ENCODE data around the gene AURKA. TPM values are rescaled to one million over a fixed set of nuclear protein-coding genes. Genes with fewer than 3 reads are reported as not detected.

The AURKA gene
- total RNA-seq, 2 experiments from 2014 or later = 97.5 to 100 TPM

DNA sequence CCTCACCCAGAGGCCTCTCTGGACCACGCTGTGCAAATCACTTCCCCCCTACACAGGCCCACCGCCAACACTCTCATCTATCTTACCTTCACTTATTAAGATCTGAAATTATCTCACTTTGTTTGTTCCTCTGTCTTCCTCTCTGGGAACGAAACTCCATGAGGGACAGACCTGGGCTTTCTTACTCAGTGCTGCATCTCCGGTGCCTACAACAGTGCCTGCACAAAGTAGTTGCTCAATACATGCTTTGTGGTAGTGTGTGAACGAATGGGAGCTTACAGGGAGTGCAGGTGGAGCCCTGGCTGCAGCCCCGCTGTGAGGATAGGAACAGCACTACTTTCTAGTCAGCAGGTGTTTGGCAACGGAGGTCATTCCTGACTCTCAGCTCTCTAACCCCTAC is 25.4 kb upstream of the AURKA start:
- H3K27me3 Mint-ChIP-seq = no peaks in the 10 kb centered on the region
- H3K36me3 Mint-ChIP-seq (ENCODE audit: low read depth) = peaks cover 37% of the 10 kb centered on the region
- intact Hi-C loops (cut with micrococcal nuclease) = no loop called here
- no peak overlapping the region for H3K4me3 Mint-ChIP-seq
- H3K27ac Mint-ChIP-seq = peak overlapping the region; percentile 96
- no peak for ATAC-seq
- TF ChIP-seq, protein P1, sequence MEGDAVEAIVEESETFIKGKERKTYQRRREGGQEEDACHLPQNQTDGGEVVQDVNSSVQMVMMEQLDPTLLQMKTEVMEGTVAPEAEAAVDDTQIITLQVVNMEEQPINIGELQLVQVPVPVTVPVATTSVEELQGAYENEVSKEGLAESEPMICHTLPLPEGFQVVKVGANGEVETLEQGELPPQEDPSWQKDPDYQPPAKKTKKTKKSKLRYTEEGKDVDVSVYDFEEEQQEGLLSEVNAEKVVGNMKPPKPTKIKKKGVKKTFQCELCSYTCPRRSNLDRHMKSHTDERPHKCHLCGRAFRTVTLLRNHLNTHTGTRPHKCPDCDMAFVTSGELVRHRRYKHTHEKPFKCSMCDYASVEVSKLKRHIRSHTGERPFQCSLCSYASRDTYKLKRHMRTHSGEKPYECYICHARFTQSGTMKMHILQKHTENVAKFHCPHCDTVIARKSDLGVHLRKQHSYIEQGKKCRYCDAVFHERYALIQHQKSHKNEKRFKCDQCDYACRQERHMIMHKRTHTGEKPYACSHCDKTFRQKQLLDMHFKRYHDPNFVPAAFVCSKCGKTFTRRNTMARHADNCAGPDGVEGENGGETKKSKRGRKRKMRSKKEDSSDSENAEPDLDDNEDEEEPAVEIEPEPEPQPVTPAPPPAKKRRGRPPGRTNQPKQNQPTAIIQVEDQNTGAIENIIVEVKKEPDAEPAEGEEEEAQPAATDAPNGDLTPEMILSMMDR (IDR thresholded peaks at IDR 0.05) = no peak
- ChIA-PET POLR2A (interaction anchor here (1.1 to 3.9 kb wide), 8 partner anchors 9 to 60 kb away, joined by 3 to 27 read pairs (median 5); partner anchors contain the start of genes AURKA and CSTF1), CTCF (interaction anchor here (1.1 to 5.6 kb wide), 5 partner anchors 13 to 22 kb away, joined by 3 to 35 read pairs (median 4); no protein-coding TSS in a partner anchor)
- no peak for DNase-seq
- H3K9me3 Mint-ChIP-seq = peaks cover 5% of the 10 kb centered on the region
- peaks cover 82% of the 10 kb centered on the region for H3K4me1 Mint-ChIP-seq (ENCODE audit: low read depth)

DNA sequence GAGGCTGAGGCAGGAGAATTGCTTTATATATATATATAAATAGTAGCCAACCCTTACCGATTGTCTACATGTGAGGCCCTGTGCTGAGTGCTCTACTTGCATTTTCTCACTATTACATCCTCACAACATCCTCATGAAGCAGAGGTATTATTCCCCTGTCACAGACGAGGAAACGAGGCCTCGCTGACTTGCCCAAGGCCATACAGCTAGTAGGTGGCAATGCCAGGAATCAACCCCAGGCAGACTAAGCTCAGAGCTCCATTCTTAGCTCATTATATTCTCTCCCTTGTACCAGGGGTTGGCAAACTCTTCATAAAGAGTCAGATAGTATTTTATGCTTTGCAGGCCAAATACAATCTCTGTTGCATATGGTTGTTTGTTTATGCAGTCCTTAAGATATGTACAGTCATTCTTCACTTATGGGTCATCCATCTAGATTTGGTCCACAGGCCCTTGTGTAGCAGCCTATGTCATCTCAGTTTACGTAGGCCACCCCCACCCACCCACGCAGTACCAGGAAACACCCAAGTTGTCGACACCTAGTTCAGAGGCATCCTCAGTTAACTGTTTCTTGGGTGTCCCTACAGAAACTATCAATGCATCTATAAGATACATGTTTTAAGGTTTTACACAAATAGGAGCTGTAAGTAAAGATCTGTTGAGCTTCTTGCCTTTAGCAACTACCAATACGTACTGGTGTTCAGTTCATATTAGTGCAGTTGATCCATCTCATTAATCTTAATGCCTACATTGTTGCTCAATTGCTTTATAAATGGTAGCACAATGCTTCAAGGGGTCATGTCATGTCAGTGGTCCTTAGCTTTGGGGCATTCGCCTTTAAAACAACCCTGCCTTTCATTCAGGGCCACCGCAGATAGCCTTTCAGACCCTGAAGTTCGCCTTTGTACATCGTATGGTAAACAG is 23.1 kb upstream of the AURKA start:
- ChIA-PET POLR2A (interaction anchor here (0.6 to 1.9 kb wide), 9 partner anchors 10 to 55 kb away, joined by 3 to 6 read pairs (median 3); partner anchors contain the start of genes AURKA and CSTF1), CTCF (interaction anchor here (0.7 to 5.6 kb wide), 4 partner anchors 9 to 48 kb away, joined by 4 to 35 read pairs (median 4); no protein-coding TSS in a partner anchor)
- peaks cover 43% of the 10 kb centered on the region for H3K36me3 Mint-ChIP-seq (ENCODE audit: low read depth)
- ATAC-seq (peak; percentile 73), DNase-seq (peak; percentile 93)
- peaks cover 74% of the 10 kb centered on the region for H3K4me1 Mint-ChIP-seq (ENCODE audit: low read depth)
- H3K9me3 Mint-ChIP-seq = peaks cover 8% of the 10 kb centered on the region
- H3K4me3 Mint-ChIP-seq = peak overlapping the region; percentile 34
- intact Hi-C loops (cut with micrococcal nuclease) = loop anchor here (5.0 kb wide), 1 partner anchor 52 kb away; the partner anchor contains the start of gene RTF2
- TF ChIP-seq, protein P1 (IDR thresholded peaks at IDR 0.05) = no peak
- H3K27ac Mint-ChIP-seq = peak overlapping the region; percentile 95
- H3K27me3 Mint-ChIP-seq = no peaks in the 10 kb centered on the region

DNA sequence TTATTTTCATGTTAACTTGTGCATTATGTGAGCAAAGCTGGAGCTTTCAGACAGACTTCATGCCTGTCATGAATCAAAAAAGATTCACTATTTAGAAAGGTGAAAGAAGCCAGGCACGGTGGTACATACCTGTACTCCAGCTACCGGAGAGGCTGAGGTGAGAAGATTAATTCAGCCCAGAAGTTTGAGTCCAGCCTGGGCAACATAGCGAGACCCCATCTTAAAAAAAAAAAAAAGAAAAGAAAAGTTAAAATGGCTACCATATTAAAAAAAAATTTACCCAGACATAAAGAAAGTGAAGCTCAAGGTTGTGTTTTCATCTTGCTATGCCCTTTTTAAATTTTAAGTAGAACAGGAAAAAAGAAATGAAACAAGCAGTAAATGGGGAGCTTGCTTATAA is 20.9 kb upstream of the AURKA start:
- no peaks in the 10 kb centered on the region for H3K27me3 Mint-ChIP-seq
- peak overlapping the region; percentile 95 for H3K27ac Mint-ChIP-seq
- TF ChIP-seq, protein P1 (IDR thresholded peaks at IDR 0.05) = no peak
- H3K4me3 Mint-ChIP-seq = peak overlapping the region; percentile 74
- peaks cover 58% of the 10 kb centered on the region for H3K4me1 Mint-ChIP-seq (ENCODE audit: low read depth)
- intact Hi-C loops (cut with micrococcal nuclease) = loop anchor here (5.0 kb wide), 1 partner anchor 54 kb away; the partner anchor contains the start of gene RTF2
- DNase-seq = no peak
- CTCF ChIA-PET = interaction anchor here (0.8 to 3.3 kb wide), 6 partner anchors 10 to 138 kb away, joined by 3 to 17 read pairs (median 6); no protein-coding TSS in a partner anchor
- POLR2A ChIA-PET = interaction anchor here (0.6 to 2.7 kb wide), 12 partner anchors 8 to 56 kb away, joined by 3 to 16 read pairs (median 4); partner anchors contain the start of genes AURKA, CSTF1 and RTF2
- H3K9me3 Mint-ChIP-seq = peaks cover 8% of the 10 kb centered on the region
- ATAC-seq = no peak
- H3K36me3 Mint-ChIP-seq (ENCODE audit: low read depth) = peaks cover 45% of the 10 kb centered on the region

DNA sequence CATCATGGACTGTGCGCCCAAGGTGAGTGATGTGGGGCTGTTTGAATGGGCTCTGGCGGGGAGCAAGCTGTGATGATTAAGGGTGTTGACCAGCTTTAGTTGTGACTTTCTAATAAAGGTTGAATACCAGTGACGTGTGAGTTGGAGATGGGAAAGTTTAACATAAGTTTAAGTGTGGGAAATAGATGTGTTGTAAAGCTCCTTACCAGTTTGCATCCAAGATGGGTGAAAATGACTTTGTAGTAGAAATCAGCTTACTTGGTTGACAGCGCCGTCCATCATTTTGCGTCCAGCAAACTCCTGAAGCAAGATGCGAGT is 20.4 kb upstream of the AURKA start:
- DNase-seq = no peak
- Mint-ChIP-seq H3K27ac (peak overlapping the region; percentile 95), H3K36me3 (ENCODE audit: low read depth) (peaks cover 45% of the 10 kb centered on the region), H3K4me1 (ENCODE audit: low read depth) (peaks cover 53% of the 10 kb centered on the region), H3K4me3 (peak overlapping the region; percentile 74), H3K9me3 (peaks cover 8% of the 10 kb centered on the region), H3K27me3 (no peaks in the 10 kb centered on the region)
- intact Hi-C loops (cut with micrococcal nuclease) = loop anchor here (5.0 kb wide), 1 partner anchor 55 kb away; the partner anchor contains the start of gene RTF2
- no peak for ATAC-seq
- TF ChIP-seq, protein P1 (IDR thresholded peaks at IDR 0.05) = no peak
- POLR2A ChIA-PET = interaction anchor here (0.6 to 2.7 kb wide), 14 partner anchors 8 to 56 kb away, joined by 3 to 16 read pairs (median 4); partner anchors contain the start of genes AURKA, CSTF1 and RTF2
- CTCF ChIA-PET = interaction anchor here (0.8 to 3.3 kb wide), 13 partner anchors 9 to 138 kb away, joined by 3 to 17 read pairs (median 4); partner anchors contain the start of genes AURKA and CSTF1
